Measurements from ENCODE around the gene CENPV.
"Not testable (repeated sequence)": the region's sequence is repeated elsewhere in the genome, so short reads cannot be mapped to it uniquely, and the experiment has no call there.

Gene CENPV

GRCh38 chr17:16312061-16312460 is 41.2 kb downstream of the CENPV start:
- DNase-seq: not testable (repeated sequence)

GRCh38 chr17:16306211-16306610 is 47.1 kb downstream of the CENPV start:
- no peak for DNase-seq

- DNase-seq: no peak
Observed at GRCh38 chr17:16304830-16305229, 48.4 kb downstream of the CENPV start.

GRCh38 chr17:16302856-16303255 is 50.4 kb downstream of the CENPV start:
- no peak for DNase-seq

- no peak for DNase-seq
Observed at GRCh38 chr17:16301963-16302855, 51.1 kb downstream of the CENPV start.

- no peak for DNase-seq
Observed at GRCh38 chr17:16300554-16300953, 52.7 kb downstream of the CENPV start.

- no peak for DNase-seq
Observed at GRCh38 chr17:16298140-16298662, 55.1 kb downstream of the CENPV start.

GRCh38 chr17:16297367-16298139 is 55.7 kb downstream of the CENPV start:
- DNase-seq: no peak

- not testable (repeated sequence) for DNase-seq
Observed at GRCh38 chr17:16296072-16296471, 57.2 kb downstream of the CENPV start.

GRCh38 chr17:16294560-16294959 is 58.7 kb downstream of the CENPV start:
- DNase-seq: no peak

- DNase-seq: no peak
Observed at GRCh38 chr17:16293931-16294330, 59.3 kb downstream of the CENPV start.

Measured in right forelimb (tissue), 1 donor.